ENCODE data around the gene CMYA5.
"Not testable (repeated sequence)": the region's sequence is repeated elsewhere in the genome, so short reads cannot be mapped to it uniquely, and the experiment has no call there.

Gene CMYA5

DNA sequence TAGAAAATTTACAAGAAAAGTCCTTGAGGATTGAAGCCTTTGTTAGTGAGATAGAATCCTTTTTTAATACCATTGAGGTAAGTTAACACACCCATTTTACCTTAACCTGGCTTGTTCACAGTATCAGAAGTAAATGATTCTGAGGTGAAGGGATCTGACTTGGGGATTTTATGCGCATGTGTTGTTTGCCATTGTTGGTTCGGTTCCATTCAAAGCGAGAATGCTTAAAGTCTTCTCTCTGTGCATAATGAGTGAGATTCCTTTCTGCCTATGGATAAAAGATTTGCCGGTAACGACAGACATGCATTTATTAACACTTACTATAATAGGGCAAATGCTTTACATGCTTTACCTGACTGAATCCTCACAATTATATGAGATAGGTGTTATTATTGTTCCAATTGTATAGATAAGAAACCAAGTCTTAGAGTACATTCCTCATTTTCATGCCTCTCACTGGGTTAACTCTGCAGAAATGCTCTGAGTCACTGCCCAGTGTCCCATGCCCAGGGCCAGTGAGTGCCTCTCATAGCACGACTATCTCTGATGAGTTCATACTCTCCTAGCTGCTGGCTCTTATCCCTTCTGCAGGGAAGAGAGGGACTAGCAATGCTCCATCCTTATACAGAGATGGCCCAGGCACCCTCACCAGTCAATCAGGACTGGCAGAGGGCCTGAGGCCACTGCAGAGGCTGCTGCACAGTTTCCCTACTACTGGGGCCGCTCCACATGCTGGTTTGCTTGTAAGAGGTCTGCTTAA is 54.4 kb downstream of the CMYA5 start:
- in situ Hi-C loops (cut with HindIII; ENCODE audit: low pct_unique_long_range_greater_than_20kb, low sequenced_read_pairs): no loop called here
- TF ChIP-seq JUND (IDR thresholded peaks at IDR 0.05; ENCODE audit: low read depth): no peak
- no peak for DNase-seq (ENCODE audit: low read depth in 1 of 2, low spot score in 1 of 2)

- no peak for TF ChIP-seq JUND (IDR thresholded peaks at IDR 0.05; ENCODE audit: low read depth)
- DNase-seq (ENCODE audit: low read depth in 1 of 2, low spot score in 1 of 2): no peak
- in situ Hi-C loops (cut with HindIII; ENCODE audit: low pct_unique_long_range_greater_than_20kb, low sequenced_read_pairs): no loop called here
Observed at GRCh38 chr5:79745255-79745654, 55.6 kb downstream of the CMYA5 start.

DNA sequence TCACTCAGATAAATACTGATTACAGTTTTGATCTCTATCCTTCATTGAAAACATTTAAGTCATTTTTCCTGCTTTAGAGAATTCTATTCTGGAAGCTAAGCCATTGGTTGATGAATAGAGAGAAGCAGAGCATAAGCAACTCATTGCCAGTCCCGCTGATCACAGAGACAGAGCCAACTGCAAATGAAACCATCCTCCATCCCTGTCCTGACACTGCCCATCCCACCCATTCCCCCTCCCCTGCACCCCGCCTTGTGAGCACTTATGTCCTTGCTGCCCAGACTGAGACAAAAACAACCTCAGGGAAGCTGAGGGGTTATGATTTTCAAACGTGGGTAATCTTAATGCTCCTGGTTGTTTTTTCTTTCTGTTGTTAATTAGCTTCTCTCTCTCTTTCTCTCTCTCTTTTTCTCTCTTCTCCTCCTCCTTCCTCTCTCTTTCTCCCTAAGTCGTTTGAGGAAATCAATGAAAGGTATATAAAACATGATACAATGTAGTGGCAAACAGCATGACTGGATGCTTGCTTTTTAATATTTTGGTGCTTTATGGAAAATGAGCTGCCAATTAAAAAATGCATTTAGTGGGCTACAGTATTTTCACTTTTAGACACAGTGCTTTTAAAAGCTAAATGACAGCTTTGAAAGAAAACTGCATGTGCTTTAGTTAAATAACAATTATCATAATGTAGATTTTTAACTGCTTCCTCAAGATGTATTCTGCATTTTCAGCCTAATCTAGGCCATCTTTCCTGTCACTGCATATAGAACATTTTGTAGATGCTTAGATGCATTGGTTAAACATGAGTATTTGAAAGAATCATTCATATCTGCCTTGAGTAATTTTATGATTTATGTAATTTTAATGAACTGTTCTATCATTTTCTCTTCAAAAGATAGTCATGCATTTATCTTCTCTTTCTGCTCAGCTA is 57.3 kb downstream of the CMYA5 start:
- in situ Hi-C loops (cut with HindIII; ENCODE audit: low pct_unique_long_range_greater_than_20kb, low sequenced_read_pairs): no loop called here
- DNase-seq (ENCODE audit: low read depth in 1 of 2, low spot score in 1 of 2): no peak
- TF ChIP-seq JUND (IDR thresholded peaks at IDR 0.05; ENCODE audit: low read depth): no peak

GRCh38 chr5:79750611-79751510 is 61.2 kb downstream of the CMYA5 start:
- no peak for DNase-seq (ENCODE audit: low read depth in 1 of 2, low spot score in 1 of 2)
- TF ChIP-seq JUND (IDR thresholded peaks at IDR 0.05; ENCODE audit: low read depth): no peak
- in situ Hi-C loops (cut with HindIII; ENCODE audit: low pct_unique_long_range_greater_than_20kb, low sequenced_read_pairs): no loop called here

- no peak for DNase-seq (ENCODE audit: low read depth in 1 of 2, low spot score in 1 of 2)
- in situ Hi-C loops (cut with HindIII; ENCODE audit: low pct_unique_long_range_greater_than_20kb, low sequenced_read_pairs): no loop called here
- TF ChIP-seq JUND (IDR thresholded peaks at IDR 0.05; ENCODE audit: low read depth): no peak
Observed at GRCh38 chr5:79753092-79753491, 63.5 kb downstream of the CMYA5 start.

GRCh38 chr5:79753877-79754645 is 64.4 kb downstream of the CMYA5 start:
- in situ Hi-C loops (cut with HindIII; ENCODE audit: low pct_unique_long_range_greater_than_20kb, low sequenced_read_pairs): no loop called here

DNA sequence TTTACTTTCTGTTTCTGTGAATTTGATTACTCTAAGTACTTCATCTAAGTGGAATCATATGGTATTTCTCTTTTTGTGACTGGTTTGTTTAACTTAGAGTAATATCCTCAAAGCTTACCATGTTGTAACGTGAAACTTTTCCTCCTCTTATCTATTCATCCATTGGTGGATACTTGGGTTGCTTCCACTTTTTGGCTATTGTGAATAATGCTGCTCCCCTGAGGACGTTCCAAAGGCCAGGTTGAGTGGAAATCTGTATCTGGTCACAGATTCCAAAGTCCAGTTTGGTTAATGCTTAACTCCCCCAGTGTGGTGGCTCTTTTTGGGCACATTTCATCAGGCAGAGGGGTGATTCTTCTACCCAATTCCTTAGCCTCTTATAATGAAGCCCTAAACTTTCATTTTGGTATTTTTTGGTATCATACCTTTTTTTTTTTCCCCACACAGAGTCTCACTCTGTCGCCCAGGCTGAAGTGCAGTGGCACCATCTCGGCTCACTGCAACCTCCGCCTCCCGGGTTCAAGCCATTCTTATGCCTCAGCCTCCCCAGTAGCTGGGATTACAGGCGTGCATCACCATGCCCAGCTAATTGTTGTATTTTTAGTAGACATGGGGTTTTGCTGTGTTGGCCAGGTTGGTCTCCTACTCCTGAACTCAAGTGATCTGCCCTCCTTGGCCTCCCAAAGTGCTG is 65.4 kb downstream of the CMYA5 start:
- TF ChIP-seq JUND (IDR thresholded peaks at IDR 0.05; ENCODE audit: low read depth): no peak
- in situ Hi-C loops (cut with HindIII; ENCODE audit: low pct_unique_long_range_greater_than_20kb, low sequenced_read_pairs): no loop called here
- DNase-seq (ENCODE audit: low read depth in 1 of 2, low spot score in 1 of 2): no peak

More at GRCh38 chr5:79753877-79754645, 64.4 kb downstream of the CMYA5 start:
- DNase-seq (ENCODE audit: low read depth in 1 of 2, low spot score in 1 of 2): no peak
- TF ChIP-seq JUND (IDR thresholded peaks at IDR 0.05; ENCODE audit: low read depth): no peak

DNA sequence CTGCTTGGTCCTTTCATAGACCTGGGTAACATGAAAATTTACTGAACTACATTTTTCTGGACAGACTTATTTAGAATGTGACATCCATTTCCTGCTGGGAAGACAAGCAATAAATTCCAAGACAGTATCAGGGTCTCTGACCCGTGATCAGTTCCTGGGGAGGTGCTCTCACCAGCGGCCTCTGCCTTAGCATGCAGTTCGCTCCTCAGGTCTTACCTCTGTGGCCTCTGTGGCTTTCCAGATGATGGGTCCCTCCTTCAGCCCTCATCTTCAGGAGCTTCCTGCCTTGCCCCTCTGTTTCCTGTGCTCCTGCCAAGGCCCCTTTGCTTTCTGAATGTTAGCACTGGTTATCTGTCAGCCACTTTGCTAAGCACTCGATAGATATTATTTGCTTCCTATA is 66.4 kb downstream of the CMYA5 start:
- DNase-seq (ENCODE audit: low read depth in 1 of 2, low spot score in 1 of 2): no peak
- in situ Hi-C loops (cut with HindIII; ENCODE audit: low pct_unique_long_range_greater_than_20kb, low sequenced_read_pairs): no loop called here
- TF ChIP-seq JUND (IDR thresholded peaks at IDR 0.05; ENCODE audit: low read depth): no peak

- no peak for DNase-seq (ENCODE audit: low read depth in 1 of 2, low spot score in 1 of 2)
- in situ Hi-C loops (cut with HindIII; ENCODE audit: low pct_unique_long_range_greater_than_20kb, low sequenced_read_pairs): no loop called here
- TF ChIP-seq JUND (IDR thresholded peaks at IDR 0.05; ENCODE audit: low read depth): no peak
Observed at GRCh38 chr5:79759436-79759835, 69.8 kb downstream of the CMYA5 start.

DNA sequence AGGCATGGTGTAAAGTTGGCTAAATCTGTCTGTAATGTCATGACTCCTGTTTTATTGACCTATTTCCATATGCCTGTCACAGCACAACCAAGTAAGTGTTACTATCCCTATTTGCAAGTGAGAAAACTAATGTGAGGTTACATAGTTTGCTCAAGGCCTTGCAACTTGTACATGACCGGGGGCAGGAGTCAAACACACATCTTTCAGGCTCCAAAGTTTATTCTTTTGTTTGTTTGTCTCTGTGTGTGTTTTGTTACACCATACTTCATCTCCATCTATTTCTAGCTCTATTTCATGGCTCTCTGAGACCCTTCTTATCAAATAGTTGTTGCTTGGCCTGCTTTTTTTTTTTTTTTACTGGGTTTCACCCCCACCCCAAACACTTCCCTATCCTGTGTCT is 70.2 kb downstream of the CMYA5 start:
- in situ Hi-C loops (cut with HindIII; ENCODE audit: low pct_unique_long_range_greater_than_20kb, low sequenced_read_pairs): no loop called here
- DNase-seq (ENCODE audit: low read depth in 1 of 2, low spot score in 1 of 2): no peak
- no peak for TF ChIP-seq JUND (IDR thresholded peaks at IDR 0.05; ENCODE audit: low read depth)

- in situ Hi-C loops (cut with HindIII; ENCODE audit: low pct_unique_long_range_greater_than_20kb, low sequenced_read_pairs): no loop called here
- DNase-seq (ENCODE audit: low read depth in 1 of 2, low spot score in 1 of 2): no peak
- no peak for TF ChIP-seq JUND (IDR thresholded peaks at IDR 0.05; ENCODE audit: low read depth)
Observed at GRCh38 chr5:79762929-79763328, 73.3 kb downstream of the CMYA5 start.

DNA sequence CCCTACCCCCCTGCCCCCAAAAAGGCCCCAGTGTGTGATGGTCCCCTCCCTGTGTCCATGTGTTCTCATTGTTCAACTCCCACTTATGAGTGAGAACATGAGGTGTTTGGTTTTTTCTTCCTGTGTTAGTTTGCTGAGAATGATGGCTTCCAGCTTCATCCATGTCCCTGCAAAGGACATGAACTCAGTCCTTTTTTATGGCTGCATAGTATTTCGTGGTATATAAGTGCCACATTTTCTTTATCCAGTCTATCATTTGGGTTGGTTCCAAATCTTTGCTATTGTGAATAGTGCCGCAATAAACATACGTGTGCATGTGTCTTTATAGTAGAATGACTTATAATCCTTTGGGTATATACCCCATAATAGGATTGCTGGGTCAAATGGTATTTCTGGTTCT is 74.5 kb downstream of the CMYA5 start:
- in situ Hi-C loops (cut with HindIII; ENCODE audit: low pct_unique_long_range_greater_than_20kb, low sequenced_read_pairs); DNase-seq (ENCODE audit: low read depth in 1 of 2, low spot score in 1 of 2): not testable (repeated sequence)
